Vagina (tissue), 2 donors: Measurements from ENCODE around the gene BET1.

Experiments used
- CTCF ChIP-seq, 3 experiments: fragments of 450-650 bp in 2 of 3; fragments of 200-600 bp in 1 of 3; sonication (generic) in 1 of 3; IDR thresholded peaks; one replicate each; pipeline ENCODE4 v1.5.1; 2017 to 2019; ENCODE audit warnings: antibody characterized with exemption in 3 of 3, mild to moderate bottlenecking in 2 of 3, moderate library complexity in 2 of 3
- POLR2A ChIP-seq, 2 donors: fragments of 450-650 bp; IDR thresholded peaks; one replicate each; pipeline ENCODE4 v1.6.1; 2017; ENCODE audit warnings: antibody characterized with exemption in 2 of 2, mild to moderate bottlenecking in 2 of 2, moderate library complexity in 2 of 2
- POLR2AphosphoS5 ChIP-seq, 2 donors: sonication (generic); formaldehyde crosslinking; IDR thresholded peaks; one replicate each; pipeline ENCODE4 v1.9.0; 2017; ENCODE audit warnings: antibody characterized with exemption in 2 of 2, mild to moderate bottlenecking in 2 of 2, low read depth in 1 of 2; ENCODE audit not compliant: insufficient read depth in 1 of 2

GRCh38 chr7:94005753-94006152 is 1.6 kb upstream of the BET1 start:
- TF ChIP-seq POLR2A (IDR thresholded peaks at IDR 0.05) (no peak), POLR2AphosphoS5 (IDR thresholded peaks at IDR 0.05; ENCODE audit: insufficient read depth in 1 of 2, low read depth in 1 of 2) (no peak), CTCF (IDR thresholded peaks at IDR 0.05) (no peak)
